GM12878 (cell line): Measurements from ENCODE around the gene PRMT2. TPM values are rescaled to one million over a fixed set of nuclear protein-coding genes. Genes with fewer than 3 reads are reported as not detected.

Experiments
- ATAC-seq: fragments of 200-7000 bp; cut with Tn5 transposase; 3 replicates; pipeline ENCODE4 v1.9.1; 2020; ENCODE audit warnings: mild to moderate bottlenecking, moderate library complexity
- Bru-seq: library from RNA; stranded (reverse); fragments of 400-500 nt; gene quantifications from one replicate; lab custom pipeline; 2021; lab: Mats Ljungman, UMichigan
- BruChase-seq, 2 experiments: library from RNA; stranded (reverse); fragments of 400-500 nt; gene quantifications; one replicate each; lab custom pipeline; 2021; lab: Mats Ljungman, UMichigan
- BruUV-seq: library from RNA; stranded (reverse); fragments of 400-500 nt; replicated peaks from 2 replicates; lab custom pipeline; 2021; lab: Mats Ljungman, UMichigan
- CTCF ChIA-PET: fragments of 300-600 bp; sonication (Branson Sonifier 250); formaldehyde crosslinking; extraction: SDS; loops from one replicate; lab custom pipeline; 2021; ENCODE audit warnings: inconsistent platforms; lab: Yijun Ruan, JAX
- POLR2A ChIA-PET: fragments of 350-600 bp; formaldehyde crosslinking; extraction: SDS; loops from one replicate; lab custom pipeline; 2021; ENCODE audit warnings: inconsistent platforms; lab: Charles Lee
- RAD21 ChIA-PET: fragments of 300-600 bp; sonication (Branson Sonifier 250); formaldehyde crosslinking; loops from one replicate; lab custom pipeline; 2023; ENCODE audit warnings: antibody characterized with exemption; ENCODE audit not compliant: unreplicated experiment; lab: Charles Lee
- SMC1A ChIA-PET: fragments of 300-600 bp; sonication (Branson Sonifier 250); formaldehyde crosslinking; loops from one replicate; lab custom pipeline; 2023; ENCODE audit not compliant: unreplicated experiment, uncharacterized antibody; lab: Charles Lee
- DNase-seq: peaks from one replicate; pipeline ENCODE4 v3.0.0-alpha.2; 2011; ENCODE audit warnings: low read depth, low spot score
- FAIRE-seq: peaks from 3 replicates; lab custom pipeline; 2011; peaks lifted over from hg19 to GRCh38; lab: Jason Lieb, UNC
- H2AFZ ChIP-seq: 2 replicates; pipeline ENCODE4 v1.6.0; 2011; ENCODE audit warnings: low read depth, low read length, control low read depth; ENCODE audit not compliant: control insufficient read depth
- H3K27ac ChIP-seq: 2 replicates; pipeline ENCODE4 v1.5.1; 2011; ENCODE audit warnings: control low read depth; ENCODE audit not compliant: control insufficient read depth, insufficient read depth
- H3K27me3 ChIP-seq, 2 experiments: replicated peaks in 1 of 2; 2 replicates each; pipeline versions ENCODE4 v1.6.0 to v1.6.1; 2011; ENCODE audit warnings: low read length in 1 of 2; ENCODE audit not compliant: control insufficient read depth in 2 of 2, insufficient read depth in 2 of 2
- H3K36me3 ChIP-seq, 2 experiments: 2 replicates each; pipeline ENCODE4 v1.5.1; 2011; ENCODE audit warnings: low read length in 1 of 2; ENCODE audit not compliant: control insufficient read depth in 2 of 2, insufficient read depth in 2 of 2
- H3K4me1 ChIP-seq: 2 replicates; pipeline ENCODE4 v1.6.1; 2011; ENCODE audit warnings: mild to moderate bottlenecking, low read length, moderate library complexity, mixed read lengths; ENCODE audit not compliant: control insufficient read depth, insufficient read depth
- H3K4me2 ChIP-seq: 2 replicates; pipeline ENCODE4 v1.6.0; 2011; ENCODE audit warnings: control low read depth; ENCODE audit not compliant: control insufficient read depth, insufficient read depth
- H3K4me3 ChIP-seq: fragments of 200-600 bp; sonication (generic); 2 replicates; pipeline ENCODE4 v1.5.1; 2016
- H3K79me2 ChIP-seq: 2 replicates; pipeline ENCODE4 v1.6.0; 2011; ENCODE audit warnings: low read length; ENCODE audit not compliant: control insufficient read depth, insufficient read depth
- H3K9ac ChIP-seq: 2 replicates; pipeline ENCODE4 v1.8.0; 2011; ENCODE audit warnings: low read length, control low read depth, mixed read lengths; ENCODE audit not compliant: control insufficient read depth, insufficient read depth
- H3K9me3 ChIP-seq: replicated peaks from 3 replicates; pipeline ENCODE4 v1.5.1; 2011; ENCODE audit warnings: mild to moderate bottlenecking, low read length; ENCODE audit not compliant: control insufficient read depth, insufficient read depth
- H4K20me1 ChIP-seq: 2 replicates; pipeline ENCODE4 v1.6.0; 2011; ENCODE audit not compliant: control insufficient read depth, insufficient read depth
- BACH1 ChIP-seq: fragments of 450-650 bp; IDR thresholded peaks from 2 replicates; pipeline ENCODE4 v1.6.1; 2017; ENCODE audit warnings: mild to moderate bottlenecking, borderline replicate concordance
- HCFC1 ChIP-seq: fragments of 150-350 bp; IDR thresholded peaks from 2 replicates; pipeline ENCODE4 v1.6.1; 2014; ENCODE audit warnings: low read length
- HDGF ChIP-seq: fragments of 450-650 bp; IDR thresholded peaks from 2 replicates; pipeline ENCODE4 v1.6.1; 2016; ENCODE audit warnings: antibody characterized with exemption
- KAT2A ChIP-seq: conservative IDR thresholded peaks from 2 replicates; pipeline ENCODE4 v1.6.1; 2011; ENCODE audit warnings: low read depth, low read length; ENCODE audit not compliant: control insufficient read depth
- KLF5 ChIP-seq: fragments of 450-650 bp; IDR thresholded peaks from 2 replicates; pipeline ENCODE4 v1.6.1; 2014; ENCODE audit warnings: mild to moderate bottlenecking; ENCODE audit not compliant: partially characterized antibody
- NR2F1 ChIP-seq: fragments of 450-650 bp; conservative IDR thresholded peaks from 2 replicates; pipeline ENCODE4 v1.6.1; 2017; ENCODE audit warnings: mild to moderate bottlenecking
- PAX5 ChIP-seq: IDR thresholded peaks from 2 replicates; pipeline ENCODE4 v1.6.1; 2011; ENCODE audit warnings: low read depth, low read length, borderline replicate concordance
- PAX8 ChIP-seq: fragments of 450-650 bp; IDR thresholded peaks from 2 replicates; pipeline ENCODE4 v1.6.1; 2017; ENCODE audit warnings: mild to moderate bottlenecking, moderate library complexity
- PKNOX1 ChIP-seq: fragments of 450-650 bp; IDR thresholded peaks from 2 replicates; pipeline ENCODE4 v1.6.1; 2016; ENCODE audit warnings: mild to moderate bottlenecking
- RB1 ChIP-seq: fragments of 450-650 bp; formaldehyde crosslinking; IDR thresholded peaks from 2 replicates; pipeline ENCODE4 v1.6.1; 2017; ENCODE audit warnings: mild to moderate bottlenecking, borderline replicate concordance
- SREBF2 ChIP-seq: IDR thresholded peaks from 2 replicates; pipeline ENCODE4 v1.6.1; 2012; ENCODE audit warnings: mild to moderate bottlenecking, low read length
- SRF ChIP-seq, 2 experiments: IDR thresholded peaks; 2 replicates each; pipeline ENCODE4 v1.6.1; 2011; ENCODE audit warnings: low read depth in 2 of 2, low read length in 2 of 2, mild to moderate bottlenecking in 1 of 2, moderate library complexity in 1 of 2
- TCF7 ChIP-seq: IDR thresholded peaks from 2 replicates; pipeline ENCODE4 v1.6.1; 2014; ENCODE audit warnings: antibody characterized with exemption, borderline replicate concordance
- ZBTB33 ChIP-seq: fragments of 450-650 bp; IDR thresholded peaks from 2 replicates; pipeline ENCODE4 v1.6.1; 2017; ENCODE audit warnings: mild to moderate bottlenecking
- ZNF274 ChIP-seq: IDR thresholded peaks from one replicate; pipeline ENCODE4 v1.8.0; 2011; ENCODE audit not compliant: insufficient read length, insufficient read depth
- WGBS: methylation state at CpG from one replicate; pipeline ENCODE4 v1.1.6; 2016; ENCODE audit warnings: low lambda C conversion rate; ENCODE audit not compliant: insufficient replicate concordance, insufficient coverage; ENCODE audit errors: missing lambda C conversion rate; 5-methylcytosine and 5-hydroxymethylcytosine counted together
- in situ Hi-C: fragments of 300-500 bp; cut with MboI; formaldehyde crosslinking; loops from 9 replicates; pipeline ENCODE4 v1.14.3; 2018; ENCODE audit warnings: mixed read lengths
- intact Hi-C: fragments of 100-400 bp; cut with micrococcal nuclease; formaldehyde crosslinking; loops from one replicate; pipeline ENCODE4 v1.14.2; 2022; ENCODE audit not compliant: unreplicated experiment
- long read RNA-seq, 2 experiments: library from polyadenylated mRNA; unstranded; transcript quantifications; one replicate each; pipeline ENCODE4 v2.0.0, GENCODE V29; 2019 to 2020
- polyA minus RNA-seq, 3 experiments: library from RNA; depleted of rRNA, polyadenylated mRNA; stranded (reverse); fragments of >200 nt; gene quantifications; 2 replicates each; pipeline ENCODE4 v1.2.3, GENCODE V29; 2011
- polyA plus RNA-seq, 11 experiments: library from polyadenylated mRNA; depleted of rRNA in 4 of 11; unstranded in 6 of 11; stranded (reverse) in 5 of 11; fragments of >200 nt; fragmentation: Nextera tagmentation in 4 of 11; fragmentation: Illumina TruSeq in 1 of 11; extraction: Ambion mirVana in 4 of 11; extraction: Trizol in 1 of 11; gene quantifications; 1 replicate in 1 of 11; 2 replicates in 10 of 11; pipeline versions ENCODE4 v1.2.1 to v1.2.3, GENCODE V29; 2011 to 2016; ENCODE audit warnings: inconsistent platforms in 2 of 11, missing spikeins in 2 of 11, low read depth in 1 of 11
- total RNA-seq, 4 experiments: library from RNA; depleted of rRNA in 3 of 4; stranded (reverse); fragments of >200 nt in 3 of 4; fragmentation: Illumina TruSeq in 1 of 4; extraction: Trizol in 1 of 4; gene quantifications; 2 replicates each; pipeline versions ENCODE4 v1.2.1 to v1.2.3, GENCODE V29; 2013 to 2021

The PRMT2 gene
- total RNA-seq (2013; cell fraction: nucleolus; rRNA removed): 83.7 and 91.1 TPM in 2 replicates
- total RNA-seq (2014; rRNA removed) (27.8 and 31.7 TPM in 2 replicates), total RNA-seq (2014; rRNA removed; fragmentation: Illumina TruSeq; extraction: Trizol) (31.1 and 32.6 TPM in 2 replicates), total RNA-seq (2021) (34.2 and 37.2 TPM in 2 replicates), polyA plus RNA-seq (2011; rRNA removed) (40.6 and 44.0 TPM in 2 replicates), polyA plus RNA-seq (2014; fragmentation: Illumina TruSeq; extraction: Trizol) (23.5 and 35.2 TPM in 2 replicates), polyA plus RNA-seq (2014; fragmentation: Nextera tagmentation; extraction: Ambion mirVana) (10 to 100 TPM; 16.1 to 24.1 TPM), polyA plus RNA-seq (2014; rRNA removed) (36.4 and 40.4 TPM in 2 replicates), polyA plus RNA-seq (2016; fragmentation: Nextera tagmentation; extraction: Ambion mirVana) (10 to 100 TPM; 47.3 to 48.6 TPM), polyA minus RNA-seq (2011; rRNA and poly(A)+ RNA removed) (37.5 and 44.9 TPM in 2 replicates), Bru-seq, nascent RNA (percentile 83 among the genes with signal in this experiment), BruChase-seq, experiment 1, labeled RNA remaining after a 6-hour chase (percentile 90 among the genes with signal in this experiment), BruChase-seq, experiment 2, labeled RNA remaining after a 2-hour chase (percentile 93 among the genes with signal in this experiment)
- 38.1 TPM for polyA plus RNA-seq (2011; ENCODE audit: low read depth)
- 51.5 and 58.0 TPM in 2 replicates for polyA plus RNA-seq (2011; cell fraction: cytosol; rRNA removed)
- 78.9 and 89.1 TPM in 2 replicates for polyA plus RNA-seq (2011; cell fraction: nucleus; rRNA removed)
- 45.0 and 48.0 TPM in 2 replicates for polyA plus RNA-seq (2012)
- 7.9 and 9.2 TPM in 2 replicates for polyA minus RNA-seq (2011; cell fraction: cytosol; rRNA and poly(A)+ RNA removed)
- polyA minus RNA-seq (2011; cell fraction: nucleus; rRNA and poly(A)+ RNA removed): 17.4 and 27.7 TPM in 2 replicates
- long read RNA-seq, experiment 1, transcript PRMT2-206 (11 exons, 2,131 nt): major isoform, 10 of 48 reads
- long read RNA-seq, experiment 1, transcript PRMT2-204 (6 exons, 954 nt): minor isoform, 7 of 48 reads
- long read RNA-seq, experiment 1, partial matches to known transcripts: 17 of 48 reads
- long read RNA-seq, experiment 1, other reads (novel, unspliced or antisense): 11 of 48 reads
- long read RNA-seq, experiment 2, transcript PRMT2-206 (11 exons, 2,131 nt): minor isoform, 25 of 156 reads
- long read RNA-seq, experiment 2, transcript PRMT2-204 (6 exons, 954 nt): major isoform, 26 of 156 reads
- long read RNA-seq, experiment 2, transcript PRMT2-203 (12 exons, 2,688 nt): minor isoform, 7 of 156 reads
- long read RNA-seq, experiment 2, partial matches to known transcripts: 71 of 156 reads
- long read RNA-seq, experiment 2, other reads (novel, unspliced or antisense): 22 of 156 reads

GRCh38 chr21:46635324-46636180 is at the start of gene PRMT2:
Gene PRMT2 (plus strand): TSS chr21:46635674. CDS start chr21:46636952, 1,278 bp downstream.
- peak within 1 kb of the TSS; percentile 85 for H3K27ac ChIP-seq
- no peaks in the 10 kb centered on the region for H4K20me1 ChIP-seq
- under 1% methylated on average over 85 of the region's 90 CpGs for WGBS
- peak within 1 kb of the TSS; percentile 83 for H3K4me3 ChIP-seq
- H3K9ac ChIP-seq: peak within 1 kb of the TSS; percentile 76
- intact Hi-C loops: no loop called here
- H3K36me3 ChIP-seq: peaks cover 0 to 7% of the 10 kb centered on the region in 2 experiments; a peak in 1 of 4 replicates
- in situ Hi-C loops: no loop called here
- DNase-seq (peak; percentile 86), FAIRE-seq (peak; percentile 57), ATAC-seq (peak; percentile 94)
- H2AFZ ChIP-seq: peak within 1 kb of the TSS; percentile 98
- peaks cover 12% of the 10 kb centered on the region for H3K79me2 ChIP-seq
- BruUV-seq: no TSS peak
- ChIA-PET CTCF (interaction anchor here (1.2 to 1.8 kb wide), 3 partner anchors 8 to 492 kb away, joined by 3 to 7 read pairs (median 6); no protein-coding TSS in a partner anchor), SMC1A (interaction anchor here (1.1 to 1.8 kb wide), 5 partner anchors 20 to 492 kb away, joined by 3 to 5 read pairs (median 5); no protein-coding TSS in a partner anchor), POLR2A (interaction anchor here (0.6 to 2.7 kb wide), 8 partner anchors 11 to 408 kb away, joined by 3 to 15 read pairs (median 4); partner anchors contain the start of gene DIP2A), RAD21 (interaction anchor here (0.7 to 1.5 kb wide), 4 partner anchors 10 to 134 kb away, joined by 3 to 9 read pairs (median 4); no protein-coding TSS in a partner anchor)
- H3K4me1 ChIP-seq: no peaks in the 10 kb centered on the region
- H3K27me3 ChIP-seq: no peaks in the 10 kb centered on the region
- peak within 1 kb of the TSS; percentile 87 for H3K4me2 ChIP-seq
- no peaks in the 10 kb centered on the region for H3K9me3 ChIP-seq
- peak; percentile 83 for TF ChIP-seq RB1
- TF ChIP-seq ZNF274: no peak
- no peak for TF ChIP-seq KLF5
- TF ChIP-seq PAX5: 0 out of 2 replicates have a peak, but pooled peaks have one; percentile 7
- TF ChIP-seq SRF (IDR thresholded peaks at IDR 0.05; ENCODE audit: low read depth in 2 of 2, low read length in 2 of 2): no peak
- peak; percentile 92 for TF ChIP-seq PKNOX1
- no peak; the same call in 1 of the 2 replicates for TF ChIP-seq NR2F1
- TF ChIP-seq ZBTB33: no peak
- peak; percentile 81; the same call in 1 of the 2 replicates for TF ChIP-seq BACH1
- no peak for TF ChIP-seq PAX8
- no peak for TF ChIP-seq TCF7
- no peak for TF ChIP-seq SREBF2
- no peak for TF ChIP-seq KAT2A
- peak; percentile 97 for TF ChIP-seq HDGF
- TF ChIP-seq HCFC1: peak; percentile 15; the same call in 1 of the 2 replicates
